GM21515 (cell line): ENCODE measurements around the gene CFI.
"Not testable (repeated sequence)": the region's sequence is repeated elsewhere in the genome, so short reads cannot be mapped to it uniquely, and the experiment has no call there.

Source experiments
- ATAC-seq: cut with Tn5 transposase; IDR thresholded peaks from one replicate; pipeline ENCODE4 v1.9.1; 2021; ENCODE audit not compliant: unreplicated experiment

Gene CFI

GRCh38 chr4:109801099-109801789 lies 555 bp downstream of the CFI start:
- ATAC-seq, result no peak

GRCh38 chr4:109798866-109799265 lies 2.9 kb downstream of the CFI start:
- ATAC-seq, result no peak

GRCh38 chr4:109795059-109795458 lies 6.7 kb downstream of the CFI start:
- no peak for ATAC-seq

DNA sequence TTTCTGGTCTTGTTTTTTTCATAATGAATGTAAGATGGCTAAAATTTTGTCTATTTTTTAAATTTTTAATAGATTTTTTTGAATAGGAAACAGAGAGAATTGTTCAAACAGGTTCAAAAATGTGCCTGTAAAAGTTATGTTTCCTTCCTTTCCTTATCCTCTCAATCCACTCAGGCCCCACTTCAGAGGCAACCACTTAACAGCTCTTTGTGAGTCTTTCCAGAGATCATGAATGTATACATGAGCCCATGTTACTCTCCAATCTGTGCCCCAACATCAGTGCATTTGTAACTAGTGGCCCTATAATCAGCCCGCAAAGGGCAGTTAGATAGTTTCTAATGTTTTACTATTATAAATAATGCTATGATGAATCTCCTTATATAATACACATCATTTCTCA lies 14.0 kb downstream of the CFI start:
- no peak for ATAC-seq

- no peak for ATAC-seq
These were observed 15.0 kb downstream of the CFI start for GRCh38 chr4:109786846-109787245.

GRCh38 chr4:109782092-109782491 lies 19.7 kb downstream of the CFI start:
- ATAC-seq, result not testable (repeated sequence)

DNA sequence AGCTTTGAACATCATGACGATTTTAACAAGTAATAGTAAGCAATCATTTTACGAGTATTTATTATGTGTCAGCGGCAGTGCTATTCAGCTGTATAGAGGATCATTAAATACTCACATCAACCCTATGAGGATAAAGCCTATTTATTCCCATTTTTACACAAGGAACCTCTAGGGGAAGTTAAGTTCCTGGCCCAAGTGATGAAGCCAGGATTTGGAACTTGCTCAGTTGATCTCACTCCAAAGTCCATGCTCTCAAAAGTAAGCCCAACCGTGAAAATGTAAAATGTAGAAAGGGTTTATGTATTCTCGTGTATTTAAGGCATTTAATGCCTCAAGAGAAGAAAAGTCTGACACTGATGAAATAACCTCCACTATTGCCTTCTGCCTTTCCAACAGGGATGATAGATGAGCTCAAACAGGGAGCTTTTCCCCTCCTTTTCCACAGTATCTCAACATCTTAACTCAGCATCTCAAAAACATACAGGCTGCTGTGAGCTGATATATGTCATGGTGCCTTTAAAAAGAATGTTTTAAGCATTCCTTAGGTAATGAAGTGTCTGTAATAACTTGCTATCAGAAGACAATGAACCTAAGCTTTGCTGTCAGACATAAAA lies 36.9 kb downstream of the CFI start:
- no peak for ATAC-seq

- no peak for ATAC-seq
These were observed 37.4 kb downstream of the CFI start for GRCh38 chr4:109764376-109764775.

DNA sequence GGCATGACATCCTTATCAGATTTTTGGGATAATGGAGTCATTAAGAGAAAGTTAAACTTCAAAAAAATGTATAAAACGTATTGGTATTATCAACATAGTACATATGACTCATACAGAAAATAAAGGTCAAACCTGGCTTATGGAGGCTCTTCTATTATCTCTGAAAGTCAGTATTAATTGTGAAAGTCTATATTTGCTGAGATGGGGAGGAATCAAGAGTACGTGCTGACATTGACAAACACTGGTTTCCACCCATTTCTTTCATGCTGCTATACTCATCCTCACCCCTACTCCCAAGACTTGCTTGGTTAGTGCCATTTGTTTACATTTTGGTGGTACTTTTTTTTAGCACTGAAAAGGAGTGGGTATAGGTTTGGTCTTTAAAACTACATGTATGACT lies 41.1 kb downstream of the CFI start:
- ATAC-seq, result no peak

- ATAC-seq, result no peak
These were observed 46.1 kb downstream of the CFI start for GRCh38 chr4:109755656-109756055.

GRCh38 chr4:109754093-109754857 lies 47.5 kb downstream of the CFI start:
- ATAC-seq, result no peak

GRCh38 chr4:109752525-109752924 lies 49.3 kb downstream of the CFI start:
- no peak for ATAC-seq

- ATAC-seq, result no peak
These were observed 49.9 kb downstream of the CFI start for GRCh38 chr4:109751852-109752251.

GRCh38 chr4:109750652-109751244 lies 51.1 kb downstream of the CFI start:
- no peak for ATAC-seq

- ATAC-seq, result no peak
These were observed 52.3 kb downstream of the CFI start for GRCh38 chr4:109749388-109750082.

- ATAC-seq, result no peak
These were observed 53.7 kb downstream of the CFI start for GRCh38 chr4:109748114-109748513.

DNA sequence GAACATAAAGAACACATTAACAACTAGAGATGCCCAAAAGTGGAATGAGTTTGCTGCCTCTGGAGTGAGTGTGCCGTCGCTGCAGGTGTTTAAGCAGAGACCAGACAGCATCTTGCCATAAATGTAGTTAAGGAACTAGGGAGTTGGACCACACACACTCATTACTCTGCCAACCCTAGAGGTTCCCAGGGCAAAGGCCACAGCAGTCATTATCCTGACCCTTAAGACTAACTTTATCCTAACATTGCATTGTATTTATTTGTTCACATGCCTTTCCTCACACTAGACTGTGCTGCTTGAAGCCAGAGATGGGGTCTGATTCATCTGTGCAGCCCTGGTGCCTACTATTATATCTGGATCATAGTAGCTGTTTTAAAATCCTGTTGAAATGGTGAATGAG lies 55.1 kb downstream of the CFI start:
- ATAC-seq, result no peak

DNA sequence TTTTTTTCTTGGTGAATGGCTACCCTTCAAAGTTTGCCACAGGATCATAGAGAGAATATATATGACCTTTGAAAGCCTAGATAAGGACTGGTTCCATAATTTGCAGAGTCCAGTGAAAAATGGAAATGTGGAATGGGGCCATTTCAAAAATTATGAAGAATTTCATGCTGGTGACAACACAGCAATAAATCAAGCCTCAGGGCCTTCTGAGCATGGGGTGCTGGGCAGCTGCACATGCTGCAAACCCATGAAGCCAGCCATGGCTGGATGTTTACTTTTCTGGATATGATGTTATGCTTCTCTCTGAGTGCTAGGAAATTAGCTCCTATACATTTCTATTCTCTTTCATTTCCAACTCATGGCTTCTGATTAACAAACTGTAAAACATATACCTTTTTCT lies 56.0 kb downstream of the CFI start:
- ATAC-seq, result no peak

DNA sequence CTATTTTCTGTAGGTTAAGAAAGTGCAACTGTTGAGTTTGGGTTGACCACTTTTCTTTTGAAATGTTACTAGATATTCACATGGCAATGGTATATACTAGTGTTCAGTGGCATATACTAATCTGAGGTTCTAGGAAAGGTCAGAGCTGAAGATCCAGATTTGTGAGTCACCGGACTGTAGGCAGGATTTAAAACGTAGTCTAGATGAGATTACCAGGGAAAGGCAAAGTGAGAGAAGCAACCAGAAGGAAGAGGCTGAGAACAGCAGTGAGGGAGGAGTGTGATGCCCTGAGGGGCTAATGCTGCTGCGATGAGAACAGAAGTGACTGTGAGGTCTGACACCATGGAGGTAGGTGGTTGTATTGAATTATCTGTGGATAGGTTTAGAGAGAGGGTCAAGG lies 62.3 kb downstream of the CFI start:
- ATAC-seq, result no peak

GRCh38 chr4:109738104-109738872 lies 63.5 kb downstream of the CFI start:
- no peak for ATAC-seq
